HCT116 (cell line): ENCODE data around the gene CCNL2. TPM values are rescaled to one million over a fixed set of nuclear protein-coding genes. Genes with fewer than 3 reads are reported as not detected.

Source experiments
- ATAC-seq: fragments of 200-7000 bp; cut with Tn5 transposase; 2 replicates; pipeline ENCODE4 v1.9.1; 2020; ENCODE audit warnings: mild to moderate bottlenecking, moderate library complexity
- BruUV-seq: library from RNA; stranded (reverse); fragments of 400-500 nt; replicated peaks from 2 replicates; lab custom pipeline; 2021; lab: Mats Ljungman, UMichigan
- CTCF ChIA-PET: fragments of 300-600 bp; sonication (Branson Sonifier 250); formaldehyde crosslinking; loops from one replicate; lab custom pipeline; 2021; ENCODE audit warnings: antibody characterized with exemption; lab: Charles Lee
- POLR2A ChIA-PET: fragments of 300-600, 350-600 bp; sonication (Branson Sonifier 250); formaldehyde crosslinking; loops from one replicate; lab custom pipeline; 2021; ENCODE audit warnings: antibody characterized with exemption; lab: Charles Lee
- RAD21 ChIA-PET, 2 experiments: fragments of 300-600 bp; sonication (Branson Sonifier 250); formaldehyde crosslinking; loops; one replicate each; lab custom pipeline; 2023; ENCODE audit warnings: low total read pairs in 2 of 2; ENCODE audit not compliant: uncharacterized antibody in 2 of 2, unreplicated experiment in 2 of 2, low non-redundant PET in 1 of 2; lab: Charles Lee
- DNase-seq: peaks from one replicate; pipeline ENCODE4 v3.0.0-alpha.2; 2010; ENCODE audit warnings: low read depth, low spot score
- H2AFZ ChIP-seq: fragments of 200-600 bp; shearing (Covaris generic), sonication (generic); 2 replicates; pipeline ENCODE4 v1.6.1; 2017; ENCODE audit warnings: low read depth, mixed run types, mixed read lengths, antibody characterized with exemption, low read length; ENCODE audit not compliant: poor library complexity, severe bottlenecking
- H3K27ac ChIP-seq: 2 replicates; pipeline ENCODE4 v1.5.1; 2012; ENCODE audit warnings: low read depth, low read length
- H3K27me3 ChIP-seq: fragments of 200-600 bp; sonication (generic); 2 replicates; pipeline ENCODE4 v1.6.1; 2016; ENCODE audit warnings: mixed run types, low read length, mixed read lengths; ENCODE audit not compliant: insufficient read depth
- H3K36me3 ChIP-seq, 2 experiments: fragments of 200-500 bp in 1 of 2; fragments of 200-600 bp in 1 of 2; sonication (Bioruptor generic) in 1 of 2; sonication (generic) in 1 of 2; 2 replicates each; pipeline versions ENCODE4 v1.5.1 to v1.6.1; 2014 to 2016; ENCODE audit warnings: low read length in 2 of 2, inconsistent platforms in 1 of 2, mixed read lengths in 1 of 2, mixed run types in 1 of 2; ENCODE audit not compliant: insufficient read depth in 2 of 2, control insufficient read depth in 1 of 2
- H3K4me1 ChIP-seq, 2 experiments: fragments of 200-600 bp in 1 of 2; sonication (generic) in 1 of 2; 2 replicates each; pipeline versions ENCODE4 v1.5.1 to v1.6.1; 2012 to 2017; ENCODE audit warnings: low read length in 2 of 2, inconsistent platforms in 1 of 2, mild to moderate bottlenecking in 1 of 2, mixed read lengths in 1 of 2, mixed run types in 1 of 2, moderate library complexity in 1 of 2; ENCODE audit not compliant: insufficient read depth in 2 of 2, control insufficient read depth in 1 of 2
- H3K4me2 ChIP-seq: fragments of 200-600 bp; sonication (generic); 2 replicates; pipeline ENCODE4 v1.6.1; 2017; ENCODE audit warnings: mixed run types, low read length, mixed read lengths
- H3K4me3 ChIP-seq, 2 experiments: fragments of 200-600 bp in 1 of 2; sonication (generic) in 1 of 2; replicated peaks in 1 of 2; 2 replicates each; pipeline ENCODE4 v1.5.1; 2011 to 2016; ENCODE audit warnings: low read length in 2 of 2, control low read depth in 1 of 2, low read depth in 1 of 2, mild to moderate bottlenecking in 1 of 2, mixed read lengths in 1 of 2, mixed run types in 1 of 2
- H3K79me2 ChIP-seq: fragments of 200-600 bp; sonication (generic); 2 replicates; pipeline ENCODE4 v1.6.1; 2017; ENCODE audit warnings: mild to moderate bottlenecking, mixed run types, low read length, moderate library complexity, mixed read lengths; ENCODE audit not compliant: insufficient read depth
- H3K9ac ChIP-seq: fragments of 200-600 bp; sonication (generic); 2 replicates; pipeline ENCODE4 v1.6.1; 2016; ENCODE audit warnings: low read length, mixed read lengths
- H3K9me2 ChIP-seq: fragments of 200-600 bp; sonication (generic), shearing (Covaris generic); 2 replicates; pipeline ENCODE4 v1.6.1; 2017; ENCODE audit warnings: mixed run types, mild to moderate bottlenecking, moderate library complexity; ENCODE audit not compliant: insufficient read depth
- H3K9me3 ChIP-seq, 2 experiments: fragments of 200-500 bp in 1 of 2; fragments of 200-600 bp in 1 of 2; sonication (Bioruptor generic) in 1 of 2; sonication (generic) in 1 of 2; 2 replicates each; pipeline ENCODE4 v1.6.1; 2014 to 2017; ENCODE audit warnings: low read length in 2 of 2, mixed read lengths in 2 of 2, inconsistent platforms in 1 of 2, low read depth in 1 of 2, mild to moderate bottlenecking in 1 of 2, mixed run types in 1 of 2, moderate library complexity in 1 of 2; ENCODE audit not compliant: control insufficient read depth in 1 of 2, insufficient read depth in 1 of 2
- H4K20me1 ChIP-seq: fragments of 200-600 bp; sonication (generic), shearing (Covaris generic); 2 replicates; pipeline ENCODE4 v1.6.1; 2017; ENCODE audit warnings: mixed run types, mild to moderate bottlenecking, moderate library complexity; ENCODE audit not compliant: insufficient read depth
- ATF3 ChIP-seq: IDR thresholded peaks from 2 replicates; pipeline ENCODE4 v1.6.1; 2012
- JUND ChIP-seq: IDR thresholded peaks from 2 replicates; pipeline ENCODE4 v1.6.1; 2012
- MAX ChIP-seq: IDR thresholded peaks from 2 replicates; pipeline ENCODE4 v1.6.1; 2012
- POLR2A ChIP-seq: IDR thresholded peaks from 2 replicates; pipeline ENCODE4 v1.7.0; 2011; ENCODE audit warnings: borderline replicate concordance; ENCODE audit not compliant: insufficient read depth, insufficient read length; ENCODE audit errors: extremely low read depth
- POLR2AphosphoS5 ChIP-seq: IDR thresholded peaks from 2 replicates; pipeline ENCODE4 v1.6.1; 2011; ENCODE audit warnings: mild to moderate bottlenecking, low read depth, low read length, moderate library complexity
- RAD21 ChIP-seq: IDR thresholded peaks from 2 replicates; pipeline ENCODE4 v1.6.1; 2012; ENCODE audit warnings: low read depth, mild to moderate bottlenecking
- TCF7L2 ChIP-seq: IDR thresholded peaks from 2 replicates; pipeline ENCODE4 v1.7.0; 2011; ENCODE audit warnings: borderline replicate concordance, inconsistent platforms; ENCODE audit not compliant: insufficient read depth, insufficient read length; ENCODE audit errors: extremely low read depth
- ZFX ChIP-seq: fragments of 450-650 bp; IDR thresholded peaks from 2 replicates; pipeline ENCODE4 v1.6.1; 2017
- intact Hi-C: fragments of 100-400 bp; cut with micrococcal nuclease; formaldehyde crosslinking; loops from 2 replicates; pipeline ENCODE4 v1.10.0; 2022
- total RNA-seq: library from RNA; stranded (reverse); gene quantifications from one replicate; pipeline ENCODE4 v1.2.1, GENCODE V29; 2021; ENCODE audit not compliant: unreplicated experiment

CCNL2 gene
- total RNA-seq, 1 experiment from 2014 or later, result 173 TPM

DNA sequence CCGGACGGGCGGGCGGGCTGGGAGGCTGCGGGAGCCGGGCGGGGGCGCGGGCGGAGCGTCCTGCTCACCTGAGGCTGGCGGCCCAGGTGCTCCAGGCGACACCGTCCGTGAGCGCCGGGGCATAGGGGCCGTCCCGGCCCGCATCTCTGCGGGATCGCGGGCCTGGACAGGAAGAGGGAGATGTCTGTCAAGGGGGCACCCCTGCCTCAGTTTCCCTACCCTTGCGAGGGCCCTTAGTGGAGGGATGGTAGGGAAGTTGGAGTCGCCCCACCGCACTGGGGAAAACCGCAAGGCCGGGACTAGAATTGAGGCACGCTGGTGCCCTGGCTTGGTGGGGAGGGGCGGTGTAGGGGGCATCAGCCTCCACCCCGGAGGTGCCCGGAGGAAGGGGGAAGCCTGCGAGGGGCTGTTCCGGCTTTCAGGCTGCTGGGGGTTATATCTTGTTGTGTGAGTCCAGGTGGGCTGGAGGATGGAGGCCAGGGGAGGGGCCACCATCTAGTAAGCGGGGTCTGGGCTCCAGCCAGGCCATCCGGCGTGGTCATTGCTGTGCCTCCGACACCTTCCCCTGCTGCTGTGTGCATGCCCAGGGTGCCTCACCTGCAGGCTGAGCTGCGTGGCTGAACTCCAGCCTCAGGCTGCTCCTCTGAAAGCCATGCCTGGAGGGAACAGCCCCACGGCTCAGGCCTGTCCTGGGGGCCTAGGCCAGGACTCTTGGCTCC is 36.9 kb upstream of the CCNL2 start:
- TF ChIP-seq ZFX (peak; percentile 3; the same call in 1 of the 2 replicates), POLR2A (no peak), ATF3 (no peak), MAX (no peak)
- no peaks in the 10 kb centered on the region for H3K9me2 ChIP-seq
- no peak for DNase-seq
- H3K9me3 ChIP-seq, result no peaks in the 10 kb centered on the region
- CTCF ChIA-PET, result no interaction called here
- H2AFZ ChIP-seq, result no peak overlapping the region
- H3K36me3 ChIP-seq, result no peaks in the 10 kb centered on the region
- TSS peak; percentile 57 for BruUV-seq
- peaks cover 33% of the 10 kb centered on the region; the same call in 1 of the 2 replicates for H3K79me2 ChIP-seq
- RAD21 ChIA-PET, result no interaction called here
- peak overlapping the region; percentile 80 to 92 for H3K4me3 ChIP-seq
- H3K4me2 ChIP-seq, result peak overlapping the region; percentile 99
- ATAC-seq, result peak; percentile 3
- intact Hi-C loops, result no loop called here
- no peaks in the 10 kb centered on the region for H4K20me1 ChIP-seq
- peaks cover 46 to 63% of the 10 kb centered on the region in 2 experiments for H3K4me1 ChIP-seq
- no peaks in the 10 kb centered on the region for H3K27me3 ChIP-seq
- peak overlapping the region; percentile 99 for H3K27ac ChIP-seq
- peak overlapping the region; percentile 88 for H3K9ac ChIP-seq
- POLR2A ChIA-PET, result no interaction called here

- Histone ChIP-seq H3K36me3 (no peaks in the 10 kb centered on the region), H3K27ac (peak within 1 kb of the TSS; percentile 99), H2AFZ (no peak within 1 kb of the TSS), H3K9me3 (no peaks in the 10 kb centered on the region), H3K4me1 (peaks cover 43 to 62% of the 10 kb centered on the region in 2 experiments), H3K27me3 (no peaks in the 10 kb centered on the region), H3K4me3 (peak within 1 kb of the TSS; percentile 80 to 92), H4K20me1 (no peaks in the 10 kb centered on the region), H3K9ac (peak within 1 kb of the TSS; percentile 88), H3K9me2 (no peaks in the 10 kb centered on the region), H3K4me2 (peak within 1 kb of the TSS; percentile 99), H3K79me2 (peaks cover 33% of the 10 kb centered on the region; the same call in 1 of the 2 replicates)
- ChIA-PET RAD21 (no interaction called here), POLR2A (no interaction called here), CTCF (no interaction called here)
- TF ChIP-seq TCF7L2, result no peak
- TF ChIP-seq RAD21, result no peak
- no peak for TF ChIP-seq JUND
- no peak for TF ChIP-seq MAX
- peak; percentile 47; the same call in 1 of the 2 replicates for TF ChIP-seq ZFX
- peak; percentile 86 for TF ChIP-seq POLR2AphosphoS5
- TF ChIP-seq POLR2A, result peak; percentile 70
- BruUV-seq, result TSS peak; percentile 62
- DNase-seq (no peak), ATAC-seq (peak; percentile 62)
- intact Hi-C loops, result no loop called here
These were observed 36.2 kb upstream of the CCNL2 start, which contains the start of gene VWA1 for GRCh38 chr1:1435106-1435903. VWA1 (plus strand) TSS chr1:1435690; CDS start chr1:1435749, 59 bp downstream.
